ENCODE measurements around the gene KANTR.

The KANTR gene

GRCh38 chrX:53093748-53094581 is at the start of gene KANTR:
Gene KANTR, plus strand, starts transcription at chrX:53094142. Its CDS starts 30,131 bp downstream, at chrX:53124273.
- peak; percentile 89 for DNase-seq (ENCODE audit: low spot score)

DNA sequence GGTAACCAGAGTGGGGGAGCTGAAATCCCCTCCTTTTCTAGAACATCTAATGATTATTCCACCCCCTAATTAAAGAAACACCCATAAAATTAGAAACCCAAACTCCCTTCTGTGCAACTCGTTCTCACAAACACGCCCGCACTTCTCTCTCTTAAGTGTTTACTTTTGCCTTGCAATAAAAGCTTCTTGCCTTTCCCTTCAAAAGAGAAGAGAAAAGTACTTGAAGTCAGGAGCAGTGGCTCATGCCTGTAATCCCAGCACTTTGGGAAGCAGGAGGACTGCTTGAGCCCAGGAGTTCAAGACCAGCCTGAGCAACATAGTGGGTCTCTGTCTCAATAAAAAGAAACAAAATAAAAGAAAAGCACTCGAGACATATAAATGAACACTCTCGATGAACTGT is 48.9 kb upstream of the KANTR start:
- DNase-seq (ENCODE audit: low spot score), result no peak

DNA sequence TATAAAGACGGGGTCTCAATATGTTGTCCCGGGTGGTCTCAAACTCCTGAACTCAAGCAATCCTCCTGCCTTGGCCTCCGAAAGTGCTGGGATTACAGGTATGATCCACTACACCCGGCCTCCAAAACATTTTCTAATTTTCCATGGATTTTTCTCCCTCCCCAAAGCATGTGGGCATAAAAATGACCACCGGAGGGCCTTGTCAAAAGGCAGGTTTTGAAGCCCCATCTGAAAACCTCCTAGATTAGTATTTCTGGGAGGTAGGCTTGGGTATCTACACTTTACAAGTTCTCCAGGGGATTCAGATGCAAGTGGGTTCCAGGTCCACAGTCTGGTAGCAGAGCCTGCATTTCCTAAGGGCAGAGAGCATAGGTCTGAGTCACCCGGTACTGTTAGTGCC is 46.7 kb upstream of the KANTR start:
- no peak for DNase-seq (ENCODE audit: low spot score)

DNA sequence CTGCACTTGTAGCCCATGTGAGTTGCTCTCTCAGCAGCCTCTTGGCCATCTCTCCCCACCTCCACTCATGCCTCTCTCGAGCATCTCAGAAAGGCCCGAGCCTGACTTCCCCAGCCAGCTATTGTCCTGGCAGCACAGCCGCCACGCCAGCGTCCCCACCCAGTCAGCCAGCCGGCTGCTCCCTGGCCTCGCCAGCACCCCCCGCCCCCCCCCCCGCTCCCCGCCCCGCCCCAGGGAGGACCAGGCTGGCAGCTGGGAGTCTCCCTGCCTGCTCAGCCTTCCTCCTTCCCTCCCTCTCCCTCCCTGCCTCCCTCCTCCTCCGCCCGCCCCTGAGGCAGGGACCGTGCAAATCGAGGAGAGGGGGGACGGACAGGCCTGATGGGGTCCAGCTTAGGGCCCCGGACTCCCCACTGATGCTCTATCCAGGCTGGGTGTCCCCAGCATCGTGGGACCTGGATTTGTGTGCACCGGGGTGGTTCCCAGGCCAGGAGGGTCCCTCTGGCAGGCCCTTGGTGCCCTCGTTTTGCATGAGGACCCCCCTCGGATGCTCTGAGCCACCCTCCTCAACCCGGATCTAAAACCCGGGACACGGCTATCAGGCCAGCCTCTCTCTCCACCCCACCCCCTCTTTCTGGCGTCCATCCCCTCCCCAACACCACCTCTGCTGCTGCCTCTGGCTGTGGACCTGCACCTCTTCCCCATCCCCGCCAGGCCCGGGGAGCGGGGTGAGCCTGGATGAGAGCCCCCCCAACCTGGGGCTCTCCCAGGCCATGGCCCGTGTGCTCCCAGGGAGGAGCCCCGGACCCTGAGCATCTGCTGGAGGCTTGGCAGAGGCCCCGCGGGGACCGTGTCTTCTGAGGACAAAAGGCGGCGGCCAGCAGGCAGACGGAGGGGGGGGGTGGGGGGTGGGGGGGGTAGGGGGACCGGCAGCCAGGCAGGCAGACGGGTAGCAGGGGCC is 45.5 kb upstream of the KANTR start, which contains the start of gene GPR173:
TSS of gene GPR173 (plus strand) at position 621 of the 958 bp plus-strand sequence. CDS start 27,833 bp downstream, outside the sequence.
- DNase-seq (ENCODE audit: low spot score), result no peak

- no peak for DNase-seq (ENCODE audit: low spot score)
Measured at GRCh38 chrX:53049127-53049517, 44.8 kb upstream of the KANTR start.

- DNase-seq (ENCODE audit: low spot score), result no peak
Measured at GRCh38 chrX:53050841-53051240, 43.1 kb upstream of the KANTR start.

DNA sequence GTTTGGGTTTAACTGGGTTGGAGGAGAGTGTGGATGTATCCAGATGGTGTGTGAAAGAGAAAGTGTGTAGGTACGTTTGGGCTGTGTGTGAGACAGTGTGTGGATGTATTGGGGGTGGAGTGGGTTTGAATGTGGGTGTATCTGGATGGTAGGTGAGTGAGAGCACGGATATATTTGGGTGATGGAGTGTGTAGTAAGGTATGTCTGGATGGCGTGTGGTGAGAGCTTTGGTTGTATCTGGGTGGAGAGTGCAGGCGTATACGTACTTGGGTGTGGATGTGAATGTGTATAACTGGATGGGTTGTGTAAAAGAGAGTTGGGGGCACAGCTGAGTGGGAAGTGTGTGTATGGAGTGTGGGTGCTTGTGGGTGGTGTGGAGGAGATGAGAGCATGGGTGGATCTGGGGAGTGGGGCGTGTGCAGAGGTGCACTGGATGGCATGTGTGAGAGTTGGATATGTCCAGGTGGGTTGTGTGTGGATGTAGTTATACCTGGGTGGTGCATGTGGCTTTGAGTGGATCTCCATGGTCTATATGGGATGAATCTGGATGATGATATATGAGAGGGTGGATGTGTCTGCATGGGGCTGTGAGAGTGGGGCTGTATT is 38.6 kb upstream of the KANTR start:
- no peak for DNase-seq (ENCODE audit: low spot score)

DNA sequence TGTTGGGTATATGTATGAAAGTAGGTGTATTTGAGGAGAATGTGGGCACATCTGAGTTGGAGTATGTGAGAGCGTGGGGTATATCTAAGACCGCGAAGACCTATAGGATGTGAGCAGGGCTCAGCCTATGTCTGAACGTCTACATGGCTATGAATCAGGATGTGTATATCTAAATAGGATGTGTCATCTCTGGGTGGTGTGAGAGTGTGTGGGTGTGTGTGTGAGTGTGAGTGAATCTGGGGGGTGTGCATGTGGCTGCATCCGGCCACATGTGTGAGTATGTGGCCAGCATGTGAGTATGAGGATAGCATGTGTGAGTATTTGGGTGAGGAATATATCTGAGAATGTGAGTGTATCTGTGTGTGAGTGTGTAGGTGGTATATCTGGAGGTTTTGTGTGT is 37.6 kb upstream of the KANTR start:
- DNase-seq (ENCODE audit: low spot score), result no peak

- no peak for DNase-seq (ENCODE audit: low spot score)
Measured at GRCh38 chrX:53065104-53065503, 28.8 kb upstream of the KANTR start.

- DNase-seq (ENCODE audit: low spot score), result no peak
Measured at GRCh38 chrX:53071064-53071463, 22.9 kb upstream of the KANTR start.

GRCh38 chrX:53071604-53072417 is 22.1 kb upstream of the KANTR start:
- peak; percentile 61 for DNase-seq (ENCODE audit: low spot score)

DNA sequence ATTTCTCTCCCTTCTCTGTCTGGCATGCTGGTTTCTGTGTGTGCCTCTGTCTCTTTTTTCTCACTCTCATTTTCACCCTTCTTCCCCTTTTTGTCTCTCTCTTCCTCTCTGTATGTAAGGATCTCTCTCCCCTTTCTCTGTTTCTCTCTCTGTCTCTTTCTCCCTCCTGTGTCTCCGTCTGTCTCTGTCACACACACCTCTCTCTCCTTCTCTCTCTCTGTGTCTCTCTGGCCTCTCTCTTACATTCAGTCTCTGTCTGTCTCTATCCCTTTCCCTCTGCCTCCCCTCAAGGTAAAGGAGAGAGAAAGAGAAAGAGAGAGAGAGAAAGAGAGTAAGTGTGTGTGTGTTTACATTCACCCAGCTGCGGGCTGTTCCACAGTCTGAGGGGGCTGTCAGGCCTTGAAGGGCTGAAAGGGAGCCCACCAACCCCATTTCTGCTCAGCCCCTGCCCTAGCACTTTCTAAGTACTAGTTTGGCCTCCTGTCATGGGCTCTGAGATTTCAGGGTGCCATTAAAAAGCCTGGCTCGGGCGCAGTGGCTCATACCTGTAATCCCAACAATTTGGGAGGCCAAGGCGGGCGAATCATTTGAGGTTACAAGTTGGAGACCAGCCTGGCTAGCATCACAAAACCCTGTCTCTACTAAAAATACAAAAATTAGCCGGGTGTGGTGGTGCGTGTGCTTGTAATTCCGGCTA is 21.4 kb upstream of the KANTR start:
- DNase-seq (ENCODE audit: low spot score), result no peak

DNA sequence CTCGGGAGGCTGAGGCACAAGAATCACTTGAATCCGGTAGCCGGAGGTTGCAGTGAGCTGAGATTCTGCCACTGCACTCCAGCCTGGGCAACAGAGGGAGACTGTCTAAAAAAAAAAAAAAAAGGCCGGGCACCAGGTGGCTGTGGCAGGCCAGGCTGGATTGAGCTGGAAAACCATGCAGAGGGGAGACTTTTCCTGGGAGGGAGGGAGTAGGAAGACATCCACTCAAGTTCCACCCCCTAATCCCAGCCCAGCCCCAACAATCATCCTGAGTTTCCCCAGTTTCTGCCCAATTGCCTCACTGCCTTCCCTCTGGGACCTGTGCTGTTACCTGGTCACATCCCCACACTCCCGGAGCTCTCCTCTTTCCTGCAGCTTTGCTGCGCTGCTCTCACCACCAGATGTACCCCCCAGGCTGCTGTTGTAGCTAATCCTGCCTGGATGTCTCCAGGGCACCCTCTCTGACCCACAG is 20.8 kb upstream of the KANTR start:
- peak; percentile 2 for DNase-seq (ENCODE audit: low spot score)

GRCh38 chrX:53075011-53075410 is 18.9 kb upstream of the KANTR start:
- DNase-seq (ENCODE audit: low spot score), result no peak

GRCh38 chrX:53076671-53077070 is 17.3 kb upstream of the KANTR start:
- no peak for DNase-seq (ENCODE audit: low spot score)

DNA sequence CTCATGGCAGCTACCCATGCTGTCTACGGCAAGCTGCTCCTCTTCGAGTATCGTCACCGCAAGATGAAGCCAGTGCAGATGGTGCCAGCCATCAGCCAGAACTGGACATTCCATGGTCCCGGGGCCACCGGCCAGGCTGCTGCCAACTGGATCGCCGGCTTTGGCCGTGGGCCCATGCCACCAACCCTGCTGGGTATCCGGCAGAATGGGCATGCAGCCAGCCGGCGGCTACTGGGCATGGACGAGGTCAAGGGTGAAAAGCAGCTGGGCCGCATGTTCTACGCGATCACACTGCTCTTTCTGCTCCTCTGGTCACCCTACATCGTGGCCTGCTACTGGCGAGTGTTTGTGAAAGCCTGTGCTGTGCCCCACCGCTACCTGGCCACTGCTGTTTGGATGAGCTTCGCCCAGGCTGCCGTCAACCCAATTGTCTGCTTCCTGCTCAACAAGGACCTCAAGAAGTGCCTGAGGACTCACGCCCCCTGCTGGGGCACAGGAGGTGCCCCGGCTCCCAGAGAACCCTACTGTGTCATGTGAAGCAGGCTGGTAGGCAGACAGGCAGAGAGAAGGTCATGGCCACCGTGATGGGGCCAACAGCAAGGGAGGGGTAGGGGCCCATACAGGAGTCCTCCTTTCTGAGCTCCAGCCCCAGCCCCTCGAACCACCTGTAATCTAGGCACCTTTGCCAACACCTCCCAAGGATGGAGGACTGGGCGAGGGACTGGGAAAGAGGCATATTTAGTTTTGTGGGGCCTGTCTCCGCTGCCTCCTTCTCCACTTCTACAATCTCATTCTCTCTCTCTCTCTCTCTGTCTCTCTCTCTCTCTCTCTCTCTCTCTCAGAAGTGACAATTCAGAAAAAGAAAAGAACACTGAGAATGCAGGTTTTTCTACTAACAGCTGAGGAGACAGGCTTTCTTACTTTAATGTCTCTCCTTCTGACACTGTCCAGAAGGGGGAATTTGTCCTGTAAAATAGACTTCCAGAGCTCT is 16.4 kb upstream of the KANTR start:
- no peak for DNase-seq (ENCODE audit: low spot score)

DNA sequence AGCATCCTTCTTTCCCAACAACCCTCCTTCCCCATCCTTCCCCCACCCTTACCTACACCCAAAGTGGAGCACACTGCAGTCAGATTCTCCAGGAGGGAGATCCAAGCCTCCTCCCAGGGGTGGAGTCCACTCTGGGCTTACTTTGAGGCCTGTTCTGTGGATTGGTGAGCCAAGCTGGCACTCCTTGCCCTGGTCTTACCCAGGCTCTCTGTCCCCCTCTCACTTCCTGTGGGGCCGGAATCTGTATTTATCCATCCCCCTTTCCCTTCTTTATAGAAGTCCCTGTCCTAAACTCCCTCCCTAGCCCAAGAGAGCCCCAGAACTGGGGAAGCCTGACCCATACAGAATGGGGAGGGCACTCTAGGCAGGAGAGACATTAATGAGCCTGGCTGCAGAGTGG is 15.0 kb upstream of the KANTR start:
- no peak for DNase-seq (ENCODE audit: low spot score)

GRCh38 chrX:53080628-53081580 is 13.0 kb upstream of the KANTR start:
- no peak for DNase-seq (ENCODE audit: low spot score)

Measured in LoVo (cell line).